ENCODE results near the gene CCDC127. TPM values are rescaled to one million over a fixed set of nuclear protein-coding genes. Genes with fewer than 3 reads are reported as not detected.
"Not testable (repeated sequence)": the region's sequence is repeated elsewhere in the genome, so short reads cannot be mapped to it uniquely, and the experiment has no call there.

The CCDC127 gene
- total RNA-seq, 1 donor: 1.4 TPM

- Histone ChIP-seq H3K9me3 (ENCODE audit: low read depth, low read length) (no peaks in the 10 kb centered on the region), H3K4me1 (ENCODE audit: insufficient read depth, low read length) (peaks cover 31% of the 10 kb centered on the region), H3K27me3 (ENCODE audit: insufficient read depth, low read length) (no peaks in the 10 kb centered on the region), H3K4me3 (ENCODE audit: low read length) (peak overlapping the region; percentile 89)
Observed at GRCh38 chr5:219460-219863, 1.5 kb upstream of the CCDC127 start.

GRCh38 chr5:218457-219291 is 721 bp upstream of the CCDC127 start:
- Histone ChIP-seq H3K4me3 (ENCODE audit: low read length) (peak overlapping the region; percentile 89), H3K4me1 (ENCODE audit: insufficient read depth, low read length) (peaks cover 31% of the 10 kb centered on the region), H3K27me3 (ENCODE audit: insufficient read depth, low read length) (no peaks in the 10 kb centered on the region), H3K9me3 (ENCODE audit: low read depth, low read length) (no peaks in the 10 kb centered on the region)

- H3K27me3 ChIP-seq (ENCODE audit: insufficient read depth, low read length): not testable (repeated sequence)
Observed at GRCh38 chr5:216076-216475, 1.9 kb downstream of the CCDC127 start.

GRCh38 chr5:215256-215655 is 2.7 kb downstream of the CCDC127 start:
- H3K4me1 ChIP-seq (ENCODE audit: insufficient read depth, low read length): peaks cover 17% of the 10 kb centered on the region
- not testable (repeated sequence) for H3K4me3 ChIP-seq (ENCODE audit: low read length); H3K9me3 ChIP-seq (ENCODE audit: low read depth, low read length); H3K27me3 ChIP-seq (ENCODE audit: insufficient read depth, low read length)

More at GRCh38 chr5:216076-216475, 1.9 kb downstream of the CCDC127 start:
- H3K4me1 ChIP-seq (ENCODE audit: insufficient read depth, low read length): peaks cover 25% of the 10 kb centered on the region
- not testable (repeated sequence) for H3K9me3 ChIP-seq (ENCODE audit: low read depth, low read length); H3K4me3 ChIP-seq (ENCODE audit: low read length)

GRCh38 chr5:213803-214395 is 4.1 kb downstream of the CCDC127 start:
- no peak overlapping the region for H3K4me3 ChIP-seq (ENCODE audit: low read length)
- peaks cover 13% of the 10 kb centered on the region for H3K4me1 ChIP-seq (ENCODE audit: insufficient read depth, low read length)
- H3K9me3 ChIP-seq (ENCODE audit: low read depth, low read length): no peaks in the 10 kb centered on the region
- no peaks in the 10 kb centered on the region for H3K27me3 ChIP-seq (ENCODE audit: insufficient read depth, low read length)

- Histone ChIP-seq H3K27me3 (ENCODE audit: insufficient read depth, low read length) (no peaks in the 10 kb centered on the region), H3K4me1 (ENCODE audit: insufficient read depth, low read length) (peaks cover 5% of the 10 kb centered on the region), H3K4me3 (ENCODE audit: low read length) (no peak overlapping the region), H3K9me3 (ENCODE audit: low read depth, low read length) (no peaks in the 10 kb centered on the region)
Observed at GRCh38 chr5:208449-209114, 9.4 kb downstream of the CCDC127 start.

- Histone ChIP-seq H3K27me3 (ENCODE audit: insufficient read depth, low read length) (no peaks in the 10 kb centered on the region), H3K4me3 (ENCODE audit: low read length) (no peak overlapping the region), H3K9me3 (ENCODE audit: low read depth, low read length) (no peaks in the 10 kb centered on the region), H3K4me1 (ENCODE audit: insufficient read depth, low read length) (peaks cover 5% of the 10 kb centered on the region)
Observed at GRCh38 chr5:207599-207998, 10.4 kb downstream of the CCDC127 start.

- Histone ChIP-seq H3K27me3 (ENCODE audit: insufficient read depth, low read length) (no peaks in the 10 kb centered on the region), H3K9me3 (ENCODE audit: low read depth, low read length) (no peaks in the 10 kb centered on the region), H3K4me1 (ENCODE audit: insufficient read depth, low read length) (peaks cover 5% of the 10 kb centered on the region), H3K4me3 (ENCODE audit: low read length) (no peak overlapping the region)
Observed at GRCh38 chr5:206927-207536, 10.9 kb downstream of the CCDC127 start.

GRCh38 chr5:206406-206805 is 11.5 kb downstream of the CCDC127 start:
- Histone ChIP-seq H3K4me3 (ENCODE audit: low read length) (no peak overlapping the region), H3K9me3 (ENCODE audit: low read depth, low read length) (no peaks in the 10 kb centered on the region), H3K27me3 (ENCODE audit: insufficient read depth, low read length) (no peaks in the 10 kb centered on the region), H3K4me1 (ENCODE audit: insufficient read depth, low read length) (peaks cover 5% of the 10 kb centered on the region)

- H3K27me3 ChIP-seq (ENCODE audit: insufficient read depth, low read length): no peaks in the 10 kb centered on the region
- no peaks in the 10 kb centered on the region for H3K9me3 ChIP-seq (ENCODE audit: low read depth, low read length)
- H3K4me3 ChIP-seq (ENCODE audit: low read length): no peak overlapping the region
- peaks cover 5% of the 10 kb centered on the region for H3K4me1 ChIP-seq (ENCODE audit: insufficient read depth, low read length)
Observed at GRCh38 chr5:204966-205670, 12.8 kb downstream of the CCDC127 start.

GRCh38 chr5:204462-204861 is 13.5 kb downstream of the CCDC127 start:
- Histone ChIP-seq H3K9me3 (ENCODE audit: low read depth, low read length) (no peaks in the 10 kb centered on the region), H3K27me3 (ENCODE audit: insufficient read depth, low read length) (no peaks in the 10 kb centered on the region), H3K4me1 (ENCODE audit: insufficient read depth, low read length) (peaks cover under 1% of the 10 kb centered on the region), H3K4me3 (ENCODE audit: low read length) (no peak overlapping the region)

- H3K4me3 ChIP-seq (ENCODE audit: low read length): no peak overlapping the region
- H3K4me1 ChIP-seq (ENCODE audit: insufficient read depth, low read length): no peaks in the 10 kb centered on the region
- no peaks in the 10 kb centered on the region for H3K9me3 ChIP-seq (ENCODE audit: low read depth, low read length)
- H3K27me3 ChIP-seq (ENCODE audit: insufficient read depth, low read length): no peaks in the 10 kb centered on the region
Observed at GRCh38 chr5:204001-204400, 14.0 kb downstream of the CCDC127 start.

GRCh38 chr5:203246-203930 is 14.6 kb downstream of the CCDC127 start:
- Histone ChIP-seq H3K4me3 (ENCODE audit: low read length) (no peak overlapping the region), H3K4me1 (ENCODE audit: insufficient read depth, low read length) (no peaks in the 10 kb centered on the region), H3K9me3 (ENCODE audit: low read depth, low read length) (no peaks in the 10 kb centered on the region), H3K27me3 (ENCODE audit: insufficient read depth, low read length) (no peaks in the 10 kb centered on the region)

GRCh38 chr5:201672-202071 is 16.3 kb downstream of the CCDC127 start:
- Histone ChIP-seq H3K4me3 (ENCODE audit: low read length) (no peak overlapping the region), H3K4me1 (ENCODE audit: insufficient read depth, low read length) (no peaks in the 10 kb centered on the region), H3K27me3 (ENCODE audit: insufficient read depth, low read length) (no peaks in the 10 kb centered on the region), H3K9me3 (ENCODE audit: low read depth, low read length) (no peaks in the 10 kb centered on the region)
